Natural killer cell (primary cell): ENCODE measurements around the gene PARL. TPM values are rescaled to one million over a fixed set of nuclear protein-coding genes. Genes with fewer than 3 reads are reported as not detected.

Experiments used
- ATAC-seq, 3 donors: fragments of 150-1000 bp in 2 of 3; fragments of 200-7000 bp in 1 of 3; cut with Tn5 transposase; 1 replicate in 1 of 3; 2 replicates in 2 of 3; pipeline ENCODE4 v1.10.0; 2021; ENCODE audit warnings: mild to moderate bottlenecking in 2 of 3, moderate library complexity in 2 of 3
- DNase-seq, 2 donors: peaks; one replicate each; pipeline versions ENCODE4 v3.0.0 to v3.0.0-alpha.2; 2013 to 2021; ENCODE audit warnings: mixed read lengths in 1 of 2
- H3K27ac ChIP-seq: one replicate; pipeline ENCODE4 v1.5.1; 2013; ENCODE audit warnings: mild to moderate bottlenecking, low read length
- H3K27me3 ChIP-seq: one replicate; pipeline ENCODE4 v1.6.1; 2013; ENCODE audit warnings: low read length; ENCODE audit not compliant: control insufficient read depth, insufficient read depth
- H3K36me3 ChIP-seq: one replicate; pipeline ENCODE4 v1.6.1; 2013; ENCODE audit warnings: low read length; ENCODE audit not compliant: control insufficient read depth, insufficient read depth
- H3K4me1 ChIP-seq: one replicate; pipeline ENCODE4 v1.6.1; 2013; ENCODE audit warnings: low read length; ENCODE audit not compliant: control insufficient read depth, insufficient read depth
- H3K4me3 ChIP-seq: one replicate; pipeline ENCODE4 v1.5.1; 2013; ENCODE audit warnings: low read length
- H3K9me3 ChIP-seq: one replicate; pipeline ENCODE4 v1.6.1; 2013; ENCODE audit warnings: low read length; ENCODE audit not compliant: control insufficient read depth, insufficient read depth
- H3K27ac Mint-ChIP-seq, 2 donors: one replicate each; pipeline ENCODE4 v1.8.0; 2022; ENCODE audit warnings: mild to moderate bottlenecking in 2 of 2, mixed read lengths in 2 of 2, moderate library complexity in 1 of 2
- H3K27me3 Mint-ChIP-seq, 2 donors: one replicate each; pipeline ENCODE4 v1.8.0; 2022; ENCODE audit warnings: low read depth in 2 of 2, mixed read lengths in 2 of 2
- H3K36me3 Mint-ChIP-seq: one replicate; pipeline ENCODE4 v1.8.0; 2022; ENCODE audit warnings: mixed read lengths
- H3K4me1 Mint-ChIP-seq, 2 donors: one replicate each; pipeline ENCODE4 v1.8.0; 2022; ENCODE audit warnings: mixed read lengths in 2 of 2
- H3K4me3 Mint-ChIP-seq: one replicate; pipeline ENCODE4 v1.8.0; 2022; ENCODE audit warnings: mild to moderate bottlenecking, moderate library complexity, mixed read lengths
- H3K9me3 Mint-ChIP-seq, 2 donors: one replicate each; pipeline ENCODE4 v1.8.0; 2022; ENCODE audit warnings: mixed read lengths in 2 of 2
- CTCF ChIP-seq: fragments of 200-600 bp; IDR thresholded peaks from one replicate; pipeline ENCODE4 v1.8.0; 2022; ENCODE audit warnings: antibody characterized with exemption
- WGBS: methylation state at CpG from one replicate; pipeline ENCODE4 v1.1.7; 2013; ENCODE audit warnings: missing lambda C conversion rate; ENCODE audit not compliant: insufficient coverage; 5-methylcytosine and 5-hydroxymethylcytosine counted together
- intact Hi-C: fragments of 100-400 bp; cut with micrococcal nuclease; formaldehyde crosslinking; loops from one replicate; pipeline ENCODE4 v1.14.2; 2022
- total RNA-seq, 4 donors: library from RNA; stranded (reverse); fragments of 120-200 nt in 1 of 4; gene quantifications; one replicate each; pipeline versions ENCODE4 v1.2.3 to v1.2.4, GENCODE V29; 2013 to 2022

The PARL gene
- total RNA-seq, 3 donors from 2014 or later (not counting 1 experiment from before 2014, with no cell fraction given): 35.1 to 47.1 (median 37.7) TPM

GRCh38 chr3:183809270-183809669 lies 75.4 kb downstream of the PARL start:
- Mint-ChIP-seq H3K27me3 (no peaks in the 10 kb centered on the region), H3K27ac (no peak overlapping the region), H3K36me3 (peaks cover 16% of the 10 kb centered on the region), H3K4me1 (peaks cover 0 to 2% of the 10 kb centered on the region in 2 donors), H3K9me3 (no peaks in the 10 kb centered on the region), H3K4me3 (no peak overlapping the region)
- Histone ChIP-seq H3K36me3 (peaks cover 43% of the 10 kb centered on the region), H3K27ac (no peak overlapping the region), H3K9me3 (no peaks in the 10 kb centered on the region), H3K4me3 (no peak overlapping the region), H3K27me3 (no peaks in the 10 kb centered on the region), H3K4me1 (no peaks in the 10 kb centered on the region)
- 94% methylated on average over 5 of the region's 5 CpGs for WGBS
- TF ChIP-seq CTCF: no peak
- intact Hi-C loops: no loop called here
- ATAC-seq (no peak), DNase-seq (no peak)

- DNase-seq: no peak
- H3K27me3 ChIP-seq: no peaks in the 10 kb centered on the region
- Mint-ChIP-seq H3K4me3 (no peak overlapping the region), H3K4me1 (no peaks in the 10 kb centered on the region), H3K27me3 (no peaks in the 10 kb centered on the region), H3K9me3 (no peaks in the 10 kb centered on the region), H3K36me3 (peaks cover 23% of the 10 kb centered on the region), H3K27ac (no peak overlapping the region)
- H3K4me1 ChIP-seq: no peaks in the 10 kb centered on the region
- 93% methylated on average over 11 of the region's 11 CpGs for WGBS
- H3K36me3 ChIP-seq: peaks cover 52% of the 10 kb centered on the region
- intact Hi-C loops: no loop called here
- no peak for ATAC-seq
- no peaks in the 10 kb centered on the region for H3K9me3 ChIP-seq
- H3K27ac ChIP-seq: no peak overlapping the region
- no peak for TF ChIP-seq CTCF
- H3K4me3 ChIP-seq: no peak overlapping the region
Measured at GRCh38 chr3:183808355-183808754, 76.3 kb downstream of the PARL start.

GRCh38 chr3:183807881-183808280 lies 76.8 kb downstream of the PARL start:
- 95% methylated on average over 12 of the region's 12 CpGs for WGBS
- peaks cover 23% of the 10 kb centered on the region for H3K36me3 Mint-ChIP-seq
- no peak for TF ChIP-seq CTCF
- H3K4me1 Mint-ChIP-seq: no peaks in the 10 kb centered on the region
- peaks cover 56% of the 10 kb centered on the region for H3K36me3 ChIP-seq
- no peak for DNase-seq
- no peaks in the 10 kb centered on the region for H3K27me3 ChIP-seq
- no peak overlapping the region for H3K4me3 ChIP-seq
- no peaks in the 10 kb centered on the region for H3K9me3 Mint-ChIP-seq
- intact Hi-C loops: no loop called here
- H3K4me1 ChIP-seq: no peaks in the 10 kb centered on the region
- H3K27ac ChIP-seq: no peak overlapping the region
- no peak for ATAC-seq
- H3K27ac Mint-ChIP-seq: no peak overlapping the region
- H3K4me3 Mint-ChIP-seq: no peak overlapping the region
- no peaks in the 10 kb centered on the region for H3K9me3 ChIP-seq
- H3K27me3 Mint-ChIP-seq: no peaks in the 10 kb centered on the region

GRCh38 chr3:183807209-183807728 lies 77.4 kb downstream of the PARL start:
- no peaks in the 10 kb centered on the region for H3K27me3 ChIP-seq
- Mint-ChIP-seq H3K27me3 (no peaks in the 10 kb centered on the region), H3K4me1 (no peaks in the 10 kb centered on the region), H3K27ac (no peak overlapping the region), H3K9me3 (no peaks in the 10 kb centered on the region), H3K36me3 (peaks cover 23% of the 10 kb centered on the region), H3K4me3 (no peak overlapping the region)
- TF ChIP-seq CTCF: no peak
- H3K27ac ChIP-seq: no peak overlapping the region
- ATAC-seq: no peak
- intact Hi-C loops: no loop called here
- no peaks in the 10 kb centered on the region for H3K4me1 ChIP-seq
- 96% methylated on average over 12 of the region's 12 CpGs for WGBS
- no peaks in the 10 kb centered on the region for H3K9me3 ChIP-seq
- DNase-seq: no peak
- peaks cover 58% of the 10 kb centered on the region for H3K36me3 ChIP-seq
- H3K4me3 ChIP-seq: no peak overlapping the region
